ENCODE data around the gene ZNF740.
A peak's percentile ranks its signal among the peaks of the same experiment; 100 is the strongest.
"Not testable (repeated sequence)": the region's sequence is repeated elsewhere in the genome, so short reads cannot be mapped to it uniquely, and the experiment has no call there.

Gene ZNF740

DNA sequence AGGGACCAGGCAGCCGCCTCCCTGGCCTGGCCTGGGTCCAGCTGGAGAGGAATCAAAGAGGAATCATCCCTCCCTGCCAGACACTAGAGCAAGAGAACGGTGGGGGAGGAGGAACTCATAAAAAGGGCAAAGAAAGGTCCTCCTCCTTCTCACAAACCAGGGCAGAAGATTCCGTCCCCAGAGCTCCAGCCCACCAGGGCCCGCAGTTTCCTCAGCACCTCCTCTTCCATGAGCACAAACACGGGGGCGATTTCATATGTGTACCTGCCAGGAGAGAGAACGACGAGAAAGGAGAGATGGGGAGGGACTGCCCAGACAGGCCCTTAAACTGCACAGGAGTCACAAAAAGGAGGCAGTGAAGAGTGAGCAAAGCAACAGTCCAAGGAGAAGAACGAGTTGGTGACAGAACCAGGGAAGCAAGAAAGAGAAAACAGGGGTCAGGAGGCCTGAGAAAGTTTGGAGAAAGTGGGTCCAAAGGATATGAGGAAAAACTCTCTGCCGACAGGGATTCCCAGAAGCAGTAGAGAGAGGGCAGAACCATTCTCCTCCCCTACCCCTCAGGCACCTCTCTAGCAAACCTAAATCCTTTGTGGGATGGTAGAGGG is 8.7 kb upstream of the ZNF740 start:
- H3K27ac ChIP-seq = no peak overlapping the region
- no peak overlapping the region for H3K4me3 ChIP-seq

DNA sequence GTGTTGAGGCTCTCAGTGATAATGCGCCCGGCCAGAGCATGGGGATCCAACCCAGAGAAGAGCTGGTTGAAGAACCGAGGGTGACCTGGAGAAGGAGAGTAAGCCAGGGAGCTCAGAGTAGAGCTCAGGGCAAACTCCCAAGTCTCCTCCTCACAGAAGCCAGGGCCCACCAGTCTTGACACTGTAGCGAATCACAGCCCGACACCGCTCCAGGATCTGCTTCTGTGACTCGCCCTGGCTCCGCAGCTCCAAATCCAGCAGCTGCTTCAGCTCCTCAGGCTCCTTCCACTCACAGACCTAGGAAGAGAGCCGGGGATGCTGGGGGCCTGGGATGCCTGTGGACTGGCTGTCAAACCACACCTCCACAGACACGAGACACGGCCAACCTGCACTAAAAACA is 8.2 kb upstream of the ZNF740 start:
- Histone ChIP-seq H3K27ac (no peak overlapping the region), H3K4me3 (no peak overlapping the region)

DNA sequence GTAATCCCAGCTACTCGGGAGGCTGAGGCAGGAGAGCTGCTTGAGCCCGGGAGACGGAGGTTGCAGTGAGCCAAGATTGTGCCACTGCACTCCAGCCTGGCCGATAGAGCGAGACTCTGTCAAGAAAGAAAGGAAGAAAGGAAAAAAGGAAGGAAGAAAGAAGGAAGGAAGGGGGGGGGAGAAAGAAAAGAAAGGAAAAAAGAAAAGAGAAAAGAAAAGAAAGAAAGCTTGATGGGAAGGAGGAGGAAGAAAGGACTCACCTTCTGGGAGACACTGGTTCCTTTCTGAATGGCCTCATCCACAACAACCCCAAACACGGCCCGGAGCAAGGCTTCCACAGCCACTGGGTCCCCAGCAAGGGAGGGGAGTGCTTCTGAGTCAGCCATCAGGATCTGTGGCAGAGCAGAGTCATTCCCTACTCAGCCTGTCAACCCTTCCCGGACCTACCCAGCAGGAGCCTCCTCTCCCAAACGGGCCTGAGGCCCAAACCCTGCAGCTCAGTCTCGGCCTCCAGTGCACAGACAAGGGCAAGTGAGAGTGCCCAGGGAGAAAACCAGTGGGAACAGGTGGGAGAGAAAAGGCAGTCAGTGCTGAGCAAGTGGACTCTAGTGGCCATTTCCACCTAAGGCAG is 7.3 kb upstream of the ZNF740 start:
- Histone ChIP-seq H3K27ac (no peak overlapping the region), H3K4me3 (no peak overlapping the region)

DNA sequence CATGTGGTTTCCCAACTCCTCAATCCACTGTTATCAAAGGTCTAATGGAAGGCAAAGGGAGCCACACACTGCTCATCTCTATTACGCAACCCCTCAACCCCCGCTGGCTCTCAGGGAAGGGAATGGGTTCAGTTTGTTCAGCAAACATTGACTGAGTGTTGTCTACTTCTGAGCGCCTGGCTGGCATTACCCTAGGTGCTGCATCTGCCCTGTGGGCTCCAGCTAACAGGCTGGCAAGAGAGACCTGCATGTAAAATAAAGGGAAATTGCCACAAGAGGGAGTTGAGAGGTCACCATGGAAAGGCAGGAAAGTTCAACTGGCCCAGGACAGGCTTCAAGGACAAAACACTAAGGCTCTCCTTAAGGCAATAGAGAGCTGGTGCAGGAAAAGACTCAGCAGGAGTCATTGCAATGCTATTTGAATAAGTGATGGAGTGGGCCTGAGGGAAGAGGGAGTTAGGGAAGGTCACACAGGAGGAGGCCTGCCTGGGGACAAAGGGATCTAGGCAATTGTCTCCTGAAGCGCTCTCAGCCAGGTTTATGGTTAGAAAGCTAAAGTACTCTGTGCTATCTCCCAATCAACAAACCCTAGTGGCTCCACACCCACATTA is 5.5 kb upstream of the ZNF740 start:
- no peak overlapping the region for H3K27ac ChIP-seq
- H3K4me3 ChIP-seq = no peak overlapping the region

DNA sequence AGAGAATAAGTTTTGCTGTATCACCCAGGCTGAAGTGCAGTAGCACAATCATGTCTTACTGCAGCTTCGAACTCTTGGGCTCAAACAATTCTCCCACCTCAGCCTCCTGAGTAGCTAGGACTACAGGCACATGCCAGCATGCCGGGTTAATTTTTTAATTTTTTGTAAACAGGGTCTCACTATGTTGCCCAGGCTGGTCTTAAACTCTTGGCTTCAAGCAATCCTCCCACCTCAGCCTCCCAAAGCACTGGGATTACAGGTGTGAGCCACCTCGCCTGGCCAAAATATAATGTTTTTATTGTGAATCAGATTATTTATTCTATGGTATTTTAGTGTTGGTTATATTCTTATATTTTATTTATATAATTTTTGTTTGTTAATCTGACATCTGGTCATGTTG is 3.8 kb upstream of the ZNF740 start:
- Histone ChIP-seq H3K27ac (no peak overlapping the region), H3K4me3 (no peak overlapping the region)

DNA sequence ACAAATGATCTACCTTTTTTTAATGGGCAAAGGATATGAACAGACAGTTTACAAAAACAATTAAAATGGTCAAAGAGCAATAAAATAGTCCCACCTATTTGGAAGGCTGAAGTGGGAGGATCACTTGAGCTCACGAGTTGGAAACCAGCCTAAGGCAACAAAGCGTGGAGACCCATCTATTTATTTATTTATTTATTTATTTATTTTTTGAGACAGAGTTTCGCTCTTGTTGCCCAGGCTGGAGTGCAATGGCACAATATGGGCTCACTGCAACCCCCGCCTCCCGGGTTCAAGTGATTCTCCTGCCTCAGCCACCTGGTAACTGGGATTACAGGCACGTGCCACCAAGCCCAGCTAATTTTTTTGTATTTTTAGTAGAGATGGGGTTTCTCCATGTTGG is 3.1 kb upstream of the ZNF740 start:
- H3K4me3 ChIP-seq, H3K27ac ChIP-seq: not testable (repeated sequence)

DNA sequence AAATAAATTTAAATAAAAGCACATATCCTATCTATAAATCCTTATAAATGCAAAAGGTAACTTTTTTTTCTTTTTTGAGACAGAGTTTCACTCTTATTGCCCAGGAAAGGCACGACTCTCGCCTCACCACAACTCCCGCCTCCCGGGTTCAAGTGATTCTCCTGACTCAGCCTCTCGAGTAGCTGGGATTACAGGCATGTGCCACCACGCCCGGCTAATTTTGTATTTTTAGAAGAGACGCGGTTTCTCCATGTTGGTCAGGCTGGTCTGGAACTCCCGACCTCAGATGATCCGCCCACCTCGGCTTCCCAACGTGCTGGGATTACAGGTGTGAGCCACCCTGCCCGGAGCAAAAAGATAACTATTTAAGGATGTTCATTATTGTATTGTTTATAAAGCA is 1.7 kb upstream of the ZNF740 start:
- H3K4me3 ChIP-seq = not testable (repeated sequence)
- peak overlapping the region in 1 of 21 experiments; percentile 98 for H3K27ac ChIP-seq

DNA sequence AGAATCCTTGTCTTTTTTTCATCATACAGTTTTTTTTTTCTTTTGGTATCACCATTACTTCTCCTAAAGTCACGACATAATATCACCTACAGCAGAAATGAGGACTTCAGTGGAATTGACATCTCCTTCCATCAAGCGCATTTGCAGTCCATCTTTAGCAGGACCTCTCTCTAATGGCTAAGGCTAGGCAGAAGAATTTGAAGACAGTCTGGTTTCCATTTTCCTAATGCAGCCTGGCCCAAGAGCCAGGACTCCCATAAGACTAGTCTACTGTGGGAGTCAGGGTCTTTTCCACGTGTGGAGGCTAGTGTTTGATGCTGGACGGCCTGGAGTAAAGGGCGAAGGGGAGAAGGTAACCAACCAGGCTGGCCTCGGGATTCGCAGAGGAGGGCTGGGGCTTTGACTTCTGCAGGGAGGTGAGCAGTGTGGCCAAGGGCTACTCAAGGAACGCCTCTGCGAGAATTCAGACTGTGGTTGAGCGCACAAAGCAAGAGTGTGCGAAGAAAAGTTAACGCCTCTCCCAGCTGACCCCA is 769 bp upstream of the ZNF740 start:
- H3K4me3 ChIP-seq = peak overlapping the region; percentile 60 to 87 (median 74)

DNA sequence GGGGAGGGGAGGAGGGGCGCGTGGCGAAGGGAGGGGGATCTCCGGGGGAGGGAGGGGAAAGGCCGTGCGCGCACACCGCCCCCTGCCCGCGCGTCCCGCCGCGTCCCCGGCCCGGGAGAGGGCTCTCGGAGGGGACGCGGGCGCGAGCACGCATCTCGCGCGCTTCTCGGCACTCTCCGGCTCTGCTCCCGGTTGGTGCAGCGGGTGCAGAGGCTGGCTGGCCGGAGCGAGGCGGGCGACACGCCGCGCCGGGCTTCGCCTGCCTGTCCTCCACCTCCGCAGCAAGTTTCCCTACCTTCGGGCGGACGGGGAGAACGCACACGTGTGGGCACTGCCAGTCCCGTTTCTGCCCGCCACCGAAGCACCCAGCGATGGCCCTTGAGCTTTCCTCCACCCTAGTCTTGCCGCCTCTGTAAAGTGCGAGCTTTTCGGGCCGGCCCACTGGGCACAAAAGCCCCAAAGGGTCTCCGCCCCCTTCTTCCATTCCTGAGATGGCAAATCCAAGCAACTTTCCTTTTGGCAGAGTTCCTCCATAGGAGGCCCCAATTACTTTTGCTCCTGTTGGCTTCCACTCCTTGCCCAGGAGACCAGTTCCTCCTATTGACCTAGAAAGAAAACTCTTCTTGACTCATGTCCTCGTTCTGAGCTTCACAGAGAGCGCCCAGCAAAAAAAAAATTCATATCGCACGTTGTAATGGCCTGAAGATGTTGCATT is 566 bp downstream of the ZNF740 start:
- H3K4me3 ChIP-seq = peak overlapping the region; percentile 60 to 87 (median 74)
- peak overlapping the region; percentile 79 to 98 (median 93) for H3K27ac ChIP-seq

More for the DNA sequence above, 769 bp upstream of the ZNF740 start:
- peak overlapping the region; percentile 59 to 98 (median 93) for H3K27ac ChIP-seq

DNA sequence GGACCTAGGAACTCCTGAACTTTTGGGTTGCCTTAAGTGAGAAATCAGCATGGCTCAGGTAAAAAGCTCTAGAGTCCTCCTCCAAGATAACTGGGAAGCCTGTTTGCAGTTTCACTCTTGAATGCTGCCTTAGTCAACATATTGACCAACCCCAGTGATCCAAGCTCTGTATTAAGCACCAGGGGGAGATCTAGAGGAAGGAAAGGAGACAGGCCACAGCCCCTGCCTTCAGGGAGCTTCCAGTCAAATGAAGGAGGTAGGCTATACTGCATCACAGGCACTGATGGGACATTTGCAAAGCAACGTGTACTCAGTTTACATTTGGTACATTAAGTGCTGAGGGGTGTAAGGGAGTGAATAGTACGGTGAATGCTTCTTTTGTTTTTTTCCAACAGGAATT is 1.4 kb downstream of the ZNF740 start:
- Histone ChIP-seq H3K27ac (peak overlapping the region in 5 of 21 experiments; percentile 87 to 98 (median 95)), H3K4me3 (peak overlapping the region in 1 of 7 experiments; percentile 76)

DNA sequence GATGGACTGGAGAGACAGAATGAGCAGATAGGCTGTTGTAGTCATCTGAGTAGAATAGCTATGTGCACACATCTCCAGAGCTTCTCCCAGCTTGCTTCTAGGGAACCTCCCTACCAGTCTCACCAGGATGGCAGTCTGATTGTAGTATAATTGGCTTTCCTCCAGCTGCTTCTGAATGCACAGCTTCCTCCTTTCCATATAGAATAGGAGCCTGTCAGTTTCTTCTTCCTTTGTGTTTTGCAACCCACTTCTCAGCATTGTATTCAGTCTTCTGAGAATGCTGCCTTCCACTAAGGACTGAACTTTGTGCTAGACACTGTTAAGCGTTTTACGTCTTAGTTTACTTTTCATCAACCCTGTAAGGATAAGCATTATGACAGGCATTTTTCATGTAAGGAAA is 2.4 kb downstream of the ZNF740 start:
- Histone ChIP-seq H3K27ac (peak overlapping the region in 1 of 21 experiments; percentile 14), H3K4me3 (no peak overlapping the region)

DNA sequence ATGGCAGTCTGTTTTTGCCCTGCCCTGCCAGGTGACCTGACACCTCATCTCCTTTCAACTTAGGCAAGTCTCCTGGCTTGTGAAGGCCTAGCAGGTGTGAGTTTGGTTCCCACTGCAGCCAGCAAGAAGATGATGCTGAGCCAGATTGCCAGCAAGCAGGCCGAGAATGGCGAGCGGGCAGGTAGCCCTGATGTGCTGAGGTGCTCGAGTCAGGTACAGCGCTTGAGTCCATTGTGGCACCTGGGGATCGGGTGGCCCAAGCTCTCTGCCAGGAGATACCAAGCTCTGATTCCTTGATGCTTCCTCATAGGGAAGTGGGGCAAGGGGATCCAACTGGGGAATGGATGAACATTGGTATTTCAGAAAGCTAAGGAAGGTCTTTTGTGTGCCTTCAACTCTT is 4.3 kb downstream of the ZNF740 start:
- Histone ChIP-seq H3K4me3 (no peak overlapping the region), H3K27ac (no peak overlapping the region)

DNA sequence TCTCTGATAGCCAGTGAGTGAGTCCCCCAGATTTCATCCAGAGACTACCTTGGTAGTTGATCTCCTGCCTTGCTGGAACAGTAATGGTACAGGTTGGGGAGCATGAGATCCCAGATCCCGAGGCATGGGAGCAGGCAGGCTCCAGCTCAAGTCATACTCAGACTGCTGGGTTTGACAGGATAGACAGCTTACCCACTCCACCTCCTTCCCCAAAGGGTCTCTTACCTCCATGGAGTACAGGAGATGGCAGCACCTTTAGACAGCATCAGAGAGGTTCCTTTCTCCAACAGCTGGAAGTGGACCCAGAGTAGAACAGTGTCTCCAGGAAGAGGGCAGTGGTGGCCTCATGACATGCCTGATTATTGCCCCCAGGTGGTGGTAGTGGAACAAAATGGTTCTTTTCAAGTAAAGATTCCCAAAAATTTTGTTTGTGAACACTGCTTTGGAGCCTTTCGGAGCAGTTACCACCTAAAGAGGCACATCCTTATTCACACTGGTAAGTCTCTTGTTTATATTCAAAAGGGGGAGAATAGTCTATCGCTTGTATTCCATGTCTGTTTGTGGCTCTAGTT is 5.1 kb downstream of the ZNF740 start:
- no peak overlapping the region for H3K27ac ChIP-seq
- H3K4me3 ChIP-seq = no peak overlapping the region

DNA sequence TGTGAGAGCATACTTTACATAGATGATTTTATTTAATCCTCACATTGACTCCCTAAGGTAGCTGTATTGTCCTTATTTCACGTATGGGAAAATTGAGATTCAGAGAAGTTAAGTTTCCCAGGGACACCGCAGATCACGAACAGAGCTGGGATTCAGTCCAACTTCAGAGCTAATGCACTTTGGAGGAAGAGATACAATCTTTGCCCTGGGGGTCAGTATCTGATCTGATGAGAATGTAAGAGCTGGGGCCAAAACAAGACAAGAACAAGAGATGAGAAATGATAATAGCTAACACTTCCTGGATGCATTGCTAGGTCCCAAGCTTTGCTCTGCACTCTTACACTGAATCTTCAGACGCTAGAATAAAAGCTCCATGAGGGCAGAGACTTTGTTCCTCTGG is 6.2 kb downstream of the ZNF740 start:
- Histone ChIP-seq H3K27ac (no peak overlapping the region), H3K4me3 (no peak overlapping the region)

DNA sequence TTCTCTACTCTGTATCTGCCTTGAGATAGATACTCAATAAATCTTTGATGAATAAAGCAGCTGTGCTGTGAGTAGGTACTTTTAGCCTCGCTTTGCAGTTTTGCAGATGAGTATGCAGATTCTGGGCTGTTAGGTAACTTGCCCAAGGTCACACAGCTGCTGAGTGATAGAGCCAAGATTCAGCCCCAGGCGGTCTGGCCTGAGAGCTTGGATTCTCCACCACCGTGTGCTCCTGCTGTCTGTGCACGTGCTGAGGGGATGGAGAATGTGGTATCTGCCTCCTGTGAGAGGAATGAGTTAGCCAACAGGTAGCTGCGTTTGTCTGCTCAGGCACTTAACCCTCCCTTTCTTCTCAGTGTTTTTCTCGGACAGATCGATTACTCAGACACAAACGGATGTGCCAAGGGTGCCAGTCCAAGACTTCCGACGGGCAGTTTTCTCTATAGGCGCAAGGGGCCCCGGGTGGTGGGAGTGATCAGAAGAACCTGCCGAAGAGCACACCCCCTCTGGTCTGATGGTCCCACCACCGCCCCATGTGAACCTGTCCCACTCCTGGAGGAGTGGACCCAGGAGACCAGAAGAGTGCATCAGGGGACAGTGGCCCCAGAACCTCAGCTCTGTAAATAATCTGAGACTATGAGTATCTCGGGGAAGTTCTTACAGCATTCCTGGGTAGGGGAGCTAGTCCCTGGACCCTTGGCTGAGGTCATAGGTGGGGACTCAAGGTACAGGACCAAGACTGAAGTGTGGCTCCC is 6.8 kb downstream of the ZNF740 start:
- Histone ChIP-seq H3K27ac (peak overlapping the region in 1 of 21 experiments; percentile 22), H3K4me3 (no peak overlapping the region)

DNA sequence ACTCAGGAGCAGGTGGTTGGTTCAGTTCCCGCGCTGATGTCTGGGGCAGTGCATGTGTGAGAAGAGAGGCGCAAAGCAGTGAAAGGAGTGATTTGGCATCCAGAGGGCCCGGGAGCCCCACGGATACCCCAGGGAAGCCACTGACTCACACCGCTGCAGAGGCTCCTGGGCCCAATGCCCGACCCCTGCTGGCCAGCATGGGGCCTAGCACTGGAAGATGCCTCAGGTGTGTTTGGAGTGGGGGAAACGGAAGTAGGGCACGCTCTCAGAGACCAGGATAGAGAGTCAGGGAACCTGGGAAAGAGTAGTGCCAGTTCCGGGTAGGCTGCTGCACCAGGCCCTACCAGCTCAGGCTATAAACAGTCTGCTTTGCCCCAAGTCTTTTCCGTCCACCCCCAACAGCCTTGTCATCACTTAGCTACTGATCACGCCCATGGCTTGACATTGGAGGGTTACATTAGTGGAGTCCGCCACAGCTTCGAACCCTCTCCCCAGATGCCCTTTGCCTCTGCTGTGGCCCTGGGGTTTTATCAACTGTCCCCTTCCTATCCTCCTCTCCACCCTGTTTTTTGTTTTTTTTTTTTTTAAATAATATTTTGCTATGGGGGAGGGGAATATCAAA is 9.7 kb downstream of the ZNF740 start:
- Histone ChIP-seq H3K4me3 (no peak overlapping the region), H3K27ac (peak overlapping the region in 2 of 21 experiments; percentile 1 to 35)

DNA sequence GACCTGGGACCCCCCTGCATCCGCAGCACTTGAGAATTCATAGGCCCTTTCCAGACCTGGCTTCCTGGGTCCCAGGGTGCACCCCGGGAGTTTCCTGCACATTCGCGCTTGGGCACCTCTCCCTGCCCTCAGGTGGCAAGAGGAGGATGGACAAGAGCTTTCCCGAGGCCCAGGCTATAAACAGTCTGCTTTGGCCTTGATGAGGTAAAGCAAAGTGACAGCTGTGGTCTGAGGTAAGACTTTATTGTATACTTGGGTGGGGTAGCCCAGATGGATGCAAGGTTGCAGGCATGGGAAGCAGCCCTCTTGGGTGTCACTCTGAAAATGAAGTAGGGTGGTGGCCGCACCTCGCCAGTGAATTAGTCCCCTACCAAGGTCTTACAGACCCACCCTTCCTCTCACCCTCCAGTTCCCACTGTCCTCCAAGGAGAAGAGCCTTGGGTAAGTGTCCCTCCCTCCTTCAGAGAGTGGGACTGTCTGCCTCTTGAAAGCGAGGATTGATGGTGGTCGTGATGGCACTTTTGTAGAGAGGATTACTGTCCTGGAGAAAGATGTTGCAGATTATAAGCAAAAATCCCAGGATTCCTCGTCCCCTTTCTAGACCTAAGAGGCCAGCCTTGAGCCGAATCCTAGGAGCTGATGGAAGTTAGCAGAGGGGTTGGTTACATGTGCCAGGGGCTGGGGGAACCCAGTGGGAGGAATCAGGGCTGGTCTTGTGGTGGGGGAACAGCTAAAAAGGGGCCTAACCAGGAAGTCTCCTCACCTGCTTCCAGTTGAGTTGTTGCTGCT is 10.8 kb downstream of the ZNF740 start:
- Histone ChIP-seq H3K4me3 (no peak overlapping the region), H3K27ac (no peak overlapping the region)

DNA sequence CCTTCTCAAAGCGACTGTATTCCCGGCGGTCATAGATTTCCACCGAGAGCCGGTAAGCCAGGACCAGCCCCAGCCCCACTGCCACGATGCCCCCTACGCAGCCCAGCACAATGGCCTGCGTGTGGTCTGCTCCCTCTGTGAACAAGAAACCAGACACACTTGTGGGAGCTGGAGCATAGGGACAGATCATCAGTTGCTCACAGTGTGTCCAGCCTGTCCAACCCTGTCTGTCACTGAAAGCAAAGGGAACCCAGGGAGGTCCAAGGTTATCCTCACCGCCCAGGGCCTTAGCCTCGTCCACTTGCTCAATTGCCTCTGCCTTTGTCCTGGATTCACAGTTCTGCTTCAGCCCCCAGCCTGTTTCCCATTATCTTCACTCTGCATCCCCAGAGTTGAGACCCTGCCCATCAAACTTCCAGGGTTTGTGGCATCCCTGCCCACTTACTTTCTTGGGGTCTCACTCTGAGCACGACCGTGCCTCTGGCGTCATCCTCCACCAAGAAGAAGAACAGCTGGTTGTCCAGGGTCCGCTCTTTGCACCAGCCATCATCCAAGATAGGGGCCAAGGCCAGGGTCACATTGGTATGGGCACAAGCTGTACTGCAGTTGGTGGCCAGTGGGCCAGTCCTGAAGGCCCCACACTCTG is 11.5 kb downstream of the ZNF740 start:
- no peak overlapping the region for H3K27ac ChIP-seq

More for the DNA sequence above, 11.5 kb downstream of the ZNF740 start:
- H3K4me3 ChIP-seq = no peak overlapping the region

Measured in skin epidermis (tissue), 12 donors.